ENCODE results near the gene SH2D7.

DNA sequence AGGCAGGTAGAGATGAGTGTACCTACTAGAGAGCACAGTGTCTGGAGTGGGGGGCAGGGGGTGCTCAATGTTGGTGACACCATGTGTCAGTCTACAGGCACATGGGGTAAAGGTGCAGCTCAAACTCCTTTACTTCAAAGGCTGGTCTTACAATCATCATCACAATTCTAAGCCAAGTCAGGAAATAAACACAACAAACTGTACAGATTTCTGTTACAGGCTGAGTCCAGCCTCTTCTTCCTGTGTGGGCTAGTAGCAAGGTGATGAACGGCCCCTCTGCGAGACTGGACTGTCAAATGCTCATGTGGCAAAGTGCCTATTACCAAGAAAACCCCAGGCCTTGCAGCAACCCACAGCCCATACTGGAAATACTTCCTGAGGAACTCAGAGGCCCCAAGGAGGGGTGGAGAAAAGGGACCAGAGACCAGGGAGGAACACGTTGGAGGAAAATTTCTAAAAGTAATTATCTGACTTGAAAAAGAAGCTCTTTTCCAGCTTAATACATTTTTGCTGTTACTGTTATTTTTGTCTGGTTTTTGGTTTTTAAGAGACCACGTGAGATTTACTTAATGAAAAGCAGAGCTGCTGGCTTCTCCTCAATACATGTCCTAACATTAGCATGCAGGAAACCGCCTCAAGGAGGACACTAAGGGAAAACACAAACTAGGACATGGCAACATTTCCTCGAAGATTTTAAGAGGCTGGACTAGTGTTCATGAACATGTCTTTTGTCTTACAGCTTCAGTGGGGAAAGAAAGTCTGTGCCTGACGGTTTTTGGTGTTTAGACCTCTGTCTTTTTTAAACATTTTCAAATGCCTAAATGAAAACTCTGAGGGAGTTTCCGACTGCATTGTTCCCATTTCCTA, 44.4 kb upstream of the SH2D7 start:
- TF ChIP-seq CTCF (IDR thresholded peaks at IDR 0.05; ENCODE audit: poor library complexity, severe bottlenecking) (no peak), MXI1 (conservative IDR thresholded peaks at IDR 0.05; ENCODE audit: poor library complexity, severe bottlenecking) (no peak), SMC3 (conservative IDR thresholded peaks at IDR 0.05; ENCODE audit: poor library complexity) (no peak), POLR2AphosphoS5 (IDR thresholded peaks at IDR 0.05) (no peak)
- TF ChIP-seq, protein P1, sequence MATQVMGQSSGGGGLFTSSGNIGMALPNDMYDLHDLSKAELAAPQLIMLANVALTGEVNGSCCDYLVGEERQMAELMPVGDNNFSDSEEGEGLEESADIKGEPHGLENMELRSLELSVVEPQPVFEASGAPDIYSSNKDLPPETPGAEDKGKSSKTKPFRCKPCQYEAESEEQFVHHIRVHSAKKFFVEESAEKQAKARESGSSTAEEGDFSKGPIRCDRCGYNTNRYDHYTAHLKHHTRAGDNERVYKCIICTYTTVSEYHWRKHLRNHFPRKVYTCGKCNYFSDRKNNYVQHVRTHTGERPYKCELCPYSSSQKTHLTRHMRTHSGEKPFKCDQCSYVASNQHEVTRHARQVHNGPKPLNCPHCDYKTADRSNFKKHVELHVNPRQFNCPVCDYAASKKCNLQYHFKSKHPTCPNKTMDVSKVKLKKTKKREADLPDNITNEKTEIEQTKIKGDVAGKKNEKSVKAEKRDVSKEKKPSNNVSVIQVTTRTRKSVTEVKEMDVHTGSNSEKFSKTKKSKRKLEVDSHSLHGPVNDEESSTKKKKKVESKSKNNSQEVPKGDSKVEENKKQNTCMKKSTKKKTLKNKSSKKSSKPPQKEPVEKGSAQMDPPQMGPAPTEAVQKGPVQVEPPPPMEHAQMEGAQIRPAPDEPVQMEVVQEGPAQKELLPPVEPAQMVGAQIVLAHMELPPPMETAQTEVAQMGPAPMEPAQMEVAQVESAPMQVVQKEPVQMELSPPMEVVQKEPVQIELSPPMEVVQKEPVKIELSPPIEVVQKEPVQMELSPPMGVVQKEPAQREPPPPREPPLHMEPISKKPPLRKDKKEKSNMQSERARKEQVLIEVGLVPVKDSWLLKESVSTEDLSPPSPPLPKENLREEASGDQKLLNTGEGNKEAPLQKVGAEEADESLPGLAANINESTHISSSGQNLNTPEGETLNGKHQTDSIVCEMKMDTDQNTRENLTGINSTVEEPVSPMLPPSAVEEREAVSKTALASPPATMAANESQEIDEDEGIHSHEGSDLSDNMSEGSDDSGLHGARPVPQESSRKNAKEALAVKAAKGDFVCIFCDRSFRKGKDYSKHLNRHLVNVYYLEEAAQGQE (IDR thresholded peaks at IDR 0.05; ENCODE audit: borderline replicate concordance): no peak

All from neural cell (in vitro differentiated cells).